NCI-H2196 (cell line): ENCODE results near the gene SMARCE1.

Experiments
- DNase-seq: peaks from one replicate; lab custom pipeline; 2025; ENCODE audit not compliant: unreplicated experiment; lab: John Stamatoyannopoulos, UW

The SMARCE1 gene

GRCh38 chr17:40646791-40647623 lies 611 bp downstream of the SMARCE1 start:
- DNase-seq: no peak

- no peak for DNase-seq
These were observed 1.7 kb downstream of the SMARCE1 start for GRCh38 chr17:40645943-40646342.

DNA sequence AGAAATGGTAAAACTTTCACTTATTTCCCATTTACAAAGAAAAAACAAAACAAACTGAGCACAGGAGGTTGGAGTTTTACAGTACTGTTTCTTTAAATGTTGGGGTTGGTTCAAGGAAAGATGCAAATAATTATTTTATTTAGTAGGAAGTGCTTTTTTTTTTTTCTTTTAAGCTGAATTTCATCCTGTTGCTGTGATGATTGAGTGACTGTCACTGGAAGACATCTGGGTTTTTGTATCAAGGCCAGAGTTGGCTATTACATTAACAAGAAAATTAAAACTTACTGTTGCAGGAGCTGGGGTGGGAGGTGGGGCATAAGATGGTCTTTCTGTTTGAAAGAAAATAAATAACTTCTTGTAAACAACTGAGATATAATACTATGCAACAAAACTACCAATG lies 2.3 kb downstream of the SMARCE1 start:
- no peak for DNase-seq

DNA sequence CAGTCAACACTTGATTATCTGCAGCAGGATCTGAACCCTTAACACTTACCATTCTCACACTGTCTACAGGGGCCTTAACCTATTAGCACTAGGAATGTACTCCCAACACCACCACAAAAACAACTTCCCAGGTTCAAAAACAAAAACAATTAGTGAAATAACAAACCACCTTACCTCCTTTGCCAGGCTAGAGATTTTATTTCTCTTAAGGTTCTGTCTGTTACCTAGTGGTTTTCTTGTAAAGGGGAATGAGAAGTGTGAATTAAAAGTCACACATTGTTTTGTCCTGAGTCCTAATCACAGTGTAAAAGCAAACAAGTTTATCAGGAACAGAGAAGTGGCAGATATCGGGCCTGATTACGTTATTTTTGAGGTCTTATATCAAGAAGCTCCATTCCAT lies 9.7 kb downstream of the SMARCE1 start:
- DNase-seq: no peak

DNA sequence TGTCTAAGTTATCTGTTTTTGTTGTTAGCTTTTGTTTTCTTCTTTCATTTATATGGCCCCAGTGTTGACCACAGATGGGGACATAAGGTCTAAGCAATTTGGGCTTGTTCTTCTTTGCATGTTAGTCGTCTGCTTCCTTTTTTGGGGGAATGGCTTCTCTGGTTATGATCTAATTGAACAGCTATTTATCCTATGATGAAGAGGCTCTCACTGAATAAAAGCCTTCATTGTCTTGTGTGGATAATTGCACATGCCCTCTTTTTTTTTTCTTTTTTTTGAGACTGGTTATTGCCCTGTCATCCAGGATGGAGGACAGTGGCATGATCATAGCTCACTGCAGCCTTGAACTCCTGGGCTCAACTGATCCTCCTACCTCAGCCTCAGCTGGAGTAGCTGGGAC lies 13.7 kb downstream of the SMARCE1 start:
- no peak for DNase-seq

DNA sequence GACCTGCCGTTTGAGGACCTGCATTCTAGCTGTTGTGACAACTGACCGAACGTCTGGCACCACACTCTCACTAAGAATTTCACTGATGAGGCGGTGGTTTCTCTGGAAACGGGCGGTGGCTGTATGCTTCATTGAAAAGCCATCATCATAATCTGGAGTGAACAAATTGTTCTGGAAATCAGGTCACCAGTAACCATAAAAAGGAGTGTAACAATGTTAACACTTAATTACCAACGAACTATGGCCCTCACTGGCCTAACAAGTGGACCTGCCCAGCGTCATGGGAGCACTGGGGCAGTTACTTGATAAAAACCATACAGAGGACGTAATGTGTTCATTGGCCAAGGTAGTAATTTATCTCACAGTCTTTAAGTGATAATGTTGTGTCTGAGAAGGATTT lies 15.4 kb downstream of the SMARCE1 start:
- no peak for DNase-seq

DNA sequence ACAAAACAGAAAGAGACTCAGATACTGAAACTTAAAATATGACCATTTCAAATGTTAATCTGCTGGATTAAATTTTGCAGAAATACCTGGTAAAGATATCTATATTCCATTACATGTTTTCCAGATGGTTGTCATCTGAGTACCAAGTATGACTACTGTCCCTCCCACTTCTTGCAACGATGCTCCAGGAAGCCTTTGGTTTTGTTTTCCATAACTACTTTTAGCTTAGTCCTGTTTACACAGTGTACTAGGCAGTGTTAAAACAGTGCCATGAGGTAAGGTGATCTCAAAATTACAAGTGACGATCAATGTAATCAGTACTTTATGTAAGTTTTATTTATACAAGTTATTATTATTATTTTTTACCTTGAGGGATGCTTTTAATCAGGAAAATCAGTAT lies 17.8 kb downstream of the SMARCE1 start:
- DNase-seq: no peak

DNA sequence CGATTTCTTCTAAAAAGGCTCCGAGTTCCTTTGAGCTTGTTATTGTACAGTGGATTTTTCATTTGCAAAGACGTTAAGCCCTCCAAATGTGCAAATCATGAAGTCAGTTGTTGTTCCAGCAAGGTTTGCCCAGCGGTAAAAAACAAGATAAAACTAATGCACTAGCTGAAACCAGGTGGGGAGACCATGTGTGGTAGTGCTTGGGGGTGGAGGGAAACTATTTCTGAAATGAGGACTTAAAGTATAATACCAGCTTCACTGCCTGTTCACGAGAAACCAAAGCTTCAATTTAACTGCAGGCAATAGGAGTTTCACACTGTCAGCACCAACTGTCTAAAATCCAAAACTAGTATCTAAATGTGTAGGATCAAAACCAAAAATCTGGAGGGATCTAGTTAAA lies 22.3 kb downstream of the SMARCE1 start:
- DNase-seq: no peak

GRCh38 chr17:40623419-40624210 lies 24.0 kb downstream of the SMARCE1 start:
- DNase-seq: no peak

DNA sequence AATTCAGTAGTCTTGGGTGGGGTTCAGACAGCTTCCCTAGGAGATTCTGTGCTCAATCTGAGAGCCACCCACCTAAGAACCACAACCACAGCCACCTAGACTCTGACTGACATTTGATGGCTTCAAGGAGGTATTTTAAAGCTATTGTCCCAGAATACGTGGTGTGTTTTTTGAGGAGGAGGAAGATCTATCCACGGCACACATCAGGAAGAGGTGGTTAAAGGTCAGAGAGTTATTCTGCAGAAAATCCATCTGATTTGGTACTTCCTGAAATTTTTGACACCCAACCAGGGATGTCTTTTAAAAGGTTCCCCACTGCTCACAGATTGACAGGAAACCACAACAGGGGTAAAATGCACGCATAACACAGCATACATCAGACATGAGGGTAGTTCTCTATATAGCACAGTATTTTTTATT lies 25.1 kb downstream of the SMARCE1 start:
- DNase-seq: no peak

DNA sequence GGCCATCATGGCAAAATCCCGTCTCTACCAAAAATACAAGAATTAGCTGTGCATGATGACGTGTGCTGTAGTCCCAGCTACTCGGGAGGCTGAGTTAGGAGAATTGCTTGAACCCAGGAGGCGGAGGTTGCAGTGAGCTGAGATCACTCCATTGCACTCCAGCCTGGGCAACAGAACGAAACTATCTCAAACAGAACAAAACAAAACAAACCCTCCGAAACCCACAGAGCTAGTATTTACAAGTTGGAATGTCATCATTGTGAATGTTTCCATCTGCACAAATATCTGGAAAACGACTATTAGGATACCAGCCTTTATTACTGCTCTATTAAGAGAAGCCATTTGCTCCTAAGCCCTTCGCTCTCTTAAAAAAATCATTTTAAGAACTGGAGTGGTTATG lies 26.0 kb downstream of the SMARCE1 start:
- no peak for DNase-seq

DNA sequence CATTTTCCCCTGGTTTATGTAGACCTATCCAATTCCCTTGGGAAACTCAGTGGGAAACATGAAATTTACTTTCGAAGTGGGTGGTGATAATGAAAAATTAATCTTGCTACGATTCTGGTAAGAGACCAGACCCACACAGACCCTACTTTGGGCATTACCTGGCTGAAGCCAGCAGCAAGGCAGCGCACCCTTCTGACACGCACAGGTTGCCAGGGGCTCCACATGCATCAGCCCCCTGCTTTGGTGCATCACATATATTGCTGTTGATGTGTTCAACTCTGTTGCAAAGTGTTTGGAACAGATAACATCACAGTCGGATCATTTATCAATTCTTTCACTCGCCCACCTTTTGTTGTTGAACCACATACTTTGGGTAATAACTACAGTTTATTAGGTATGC lies 26.6 kb downstream of the SMARCE1 start:
- no peak for DNase-seq

- DNase-seq: no peak
These were observed 28.6 kb downstream of the SMARCE1 start for GRCh38 chr17:40618754-40619625.

GRCh38 chr17:40617678-40618240 lies 29.9 kb downstream of the SMARCE1 start:
- no peak for DNase-seq

DNA sequence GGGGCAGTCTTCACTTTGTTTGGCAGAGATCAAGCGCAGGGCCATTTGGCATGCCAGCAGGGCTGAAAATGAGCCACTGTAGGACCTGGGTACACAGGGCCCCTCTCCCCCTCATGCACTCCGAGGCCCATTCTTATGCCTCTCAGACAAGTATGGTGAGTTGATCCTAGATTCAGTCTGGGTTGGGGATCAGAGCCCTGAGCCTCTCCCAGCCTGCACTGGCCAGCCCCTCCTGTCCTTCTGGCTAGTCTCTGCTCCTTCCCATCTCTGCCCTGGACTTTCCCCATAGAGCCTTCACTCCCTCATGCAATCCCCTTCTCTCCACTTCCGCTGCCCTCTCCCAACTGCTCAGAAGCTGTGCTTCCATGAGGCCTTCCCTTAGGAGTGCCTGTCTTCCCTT lies 31.0 kb downstream of the SMARCE1 start:
- DNase-seq: no peak

- DNase-seq: no peak
These were observed 31.7 kb downstream of the SMARCE1 start for GRCh38 chr17:40615841-40616476.

GRCh38 chr17:40615068-40615840 lies 32.4 kb downstream of the SMARCE1 start:
- DNase-seq: peak; percentile 40

DNA sequence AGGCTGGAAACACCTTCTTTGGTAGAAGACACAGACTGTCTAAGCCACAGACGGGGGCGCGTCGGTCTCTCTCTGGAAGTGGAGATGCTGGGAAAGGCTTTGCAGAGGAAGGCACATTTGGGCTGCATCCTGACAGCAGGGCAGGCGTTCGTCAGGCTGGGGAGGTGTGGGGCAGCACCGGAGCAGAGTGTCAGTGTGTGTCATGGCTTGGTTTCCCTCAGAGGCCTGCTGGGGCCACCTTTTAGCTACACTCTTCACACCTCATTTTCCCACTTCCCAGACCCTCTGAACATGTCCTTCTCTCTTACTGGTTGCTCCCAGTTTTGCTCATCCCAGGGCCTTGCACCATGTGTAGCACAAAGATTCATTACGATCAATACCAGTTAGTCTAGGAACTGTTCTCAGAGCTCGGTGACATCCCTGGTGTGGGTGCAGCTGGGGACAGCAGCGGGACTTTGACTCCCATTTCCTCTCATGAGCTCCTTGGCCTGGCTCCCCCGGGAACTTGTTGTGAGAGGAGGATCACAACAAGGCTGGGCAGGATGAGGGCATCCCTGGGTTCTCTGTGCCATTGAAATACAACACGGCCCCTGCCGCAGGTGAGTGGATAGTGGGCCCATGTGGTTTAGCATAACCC lies 33.1 kb downstream of the SMARCE1 start:
- no peak for DNase-seq

DNA sequence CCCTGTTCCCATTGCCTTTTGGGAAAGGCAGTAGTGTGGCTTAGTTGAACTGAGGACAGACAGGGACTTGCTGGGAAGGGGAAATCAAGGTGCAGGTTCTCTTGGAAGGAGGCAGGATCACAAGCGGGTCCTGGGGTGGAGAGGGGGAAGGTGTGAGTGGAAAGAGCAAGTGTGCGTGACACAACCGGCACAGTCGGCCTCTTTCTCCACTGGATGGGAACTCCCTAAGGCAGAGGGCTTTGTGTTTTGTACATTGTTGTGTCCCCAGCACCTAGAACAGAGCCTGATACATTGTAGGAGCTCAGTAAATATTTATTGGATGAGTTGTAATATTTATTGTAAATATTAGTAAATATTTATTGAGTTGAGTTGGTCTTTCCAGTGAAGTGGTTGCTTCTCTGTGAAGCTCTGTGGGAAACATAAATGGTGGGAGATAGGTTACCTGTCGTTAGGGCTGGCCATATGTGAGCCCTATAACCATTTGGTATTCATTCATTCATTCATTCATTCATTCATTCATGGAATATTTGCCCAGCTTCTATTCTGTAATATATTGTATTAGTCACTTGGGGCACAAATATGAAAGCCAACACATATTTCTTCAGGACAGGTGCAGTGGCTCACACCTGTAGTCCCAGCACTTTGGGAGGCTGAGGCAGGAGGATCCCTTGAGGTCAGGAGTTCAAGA lies 34.0 kb downstream of the SMARCE1 start:
- no peak for DNase-seq
